H1 (cell line): ENCODE results near the gene CSGALNACT2. TPM values are rescaled to one million over a fixed set of nuclear protein-coding genes. Genes with fewer than 3 reads are reported as not detected.

Experiments used
- CEBPB ChIP-seq: IDR thresholded peaks from 2 replicates; pipeline ENCODE4 v1.6.1; 2012; ENCODE audit warnings: low read depth, low read length
- CHD1 ChIP-seq: IDR thresholded peaks from 2 replicates; pipeline ENCODE4 v1.6.1; 2012; ENCODE audit warnings: low read depth, low read length, improper control_type of control experiment
- CHD2 ChIP-seq: IDR thresholded peaks from 2 replicates; pipeline ENCODE4 v1.6.1; 2012; ENCODE audit warnings: low read length, improper control_type of control experiment
- KDM4A ChIP-seq: IDR thresholded peaks from one replicate; pipeline ENCODE4 v1.7.1; 2012; ENCODE audit warnings: low read depth, mild to moderate bottlenecking, moderate library complexity, low read length, inconsistent platforms; ENCODE audit not compliant: severe bottlenecking
- MAFK ChIP-seq: IDR thresholded peaks from 2 replicates; pipeline ENCODE4 v1.6.1; 2012; ENCODE audit warnings: low read depth, mild to moderate bottlenecking, improper control_type of control experiment, low read length
- NANOG ChIP-seq: IDR thresholded peaks from 2 replicates; pipeline ENCODE4 v1.6.1; 2011; ENCODE audit warnings: low read length, low read depth, mild to moderate bottlenecking, inconsistent platforms; ENCODE audit not compliant: insufficient read depth, poor library complexity, severe bottlenecking
- POU5F1 ChIP-seq: IDR thresholded peaks from 2 replicates; pipeline ENCODE4 v1.6.1; 2011; ENCODE audit warnings: low read depth, mild to moderate bottlenecking, low read length, moderate library complexity
- polyA plus RNA-seq, 7 experiments: library from polyadenylated mRNA; depleted of rRNA in 3 of 7; stranded (reverse) in 5 of 7; unstranded in 2 of 7; fragments of >200 nt in 5 of 7; fragments of 200-250 nt in 2 of 7; gene quantifications; 1 replicate in 5 of 7; 2 replicates in 1 of 7; 4 replicates in 1 of 7; pipeline versions ENCODE4 v1.2.1 to v1.2.3, GENCODE V29; 2011 to 2013; ENCODE audit warnings: missing spikeins in 2 of 7, mixed read lengths in 2 of 7
- total RNA-seq: library from RNA; stranded (reverse); fragmentation: NEBNext Ultra II Directional; extraction: Animal tissue kit (Norgen Biotek cat#: 25700); gene quantifications from 2 replicates; pipeline ENCODE4 v1.2.1, GENCODE V29; 2021

CSGALNACT2 gene
- total and polyA plus RNA-seq, 2 of the 8 experiments (the other 6 are each of a cell fraction or from before 2014, with no cell fraction given) = 2.6 to 5.3 TPM

DNA sequence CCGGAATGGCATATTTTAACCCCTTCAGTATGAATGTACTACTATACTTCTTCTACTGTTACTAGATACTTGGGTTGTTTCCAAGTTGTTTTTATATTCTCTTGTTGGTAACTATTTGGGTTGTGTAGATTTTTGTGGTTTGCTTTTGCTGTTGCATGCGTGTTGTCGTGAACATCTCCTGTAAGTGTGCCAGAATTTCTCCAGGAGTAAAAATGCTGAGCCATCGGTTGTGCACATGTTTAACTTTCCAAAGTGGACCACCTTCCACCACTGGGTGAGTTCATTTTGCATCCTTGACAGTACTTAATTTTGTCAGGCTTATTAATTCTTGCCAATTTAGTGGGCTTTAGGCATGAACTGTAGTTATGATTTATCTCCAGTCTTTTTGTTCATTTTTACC lies 47.9 kb downstream of the CSGALNACT2 start (continued):
- TF ChIP-seq NANOG (no peak), POU5F1 (no peak), CEBPB (no peak), MAFK (no peak), CHD2 (no peak), CHD1 (no peak), KDM4A (no peak)
